Spleen (tissue), 11 donors: Measurements from ENCODE around the gene PCSK1. TPM values are rescaled to one million over a fixed set of nuclear protein-coding genes. Genes with fewer than 3 reads are reported as not detected.
"Not testable (repeated sequence)": the region's sequence is repeated elsewhere in the genome, so short reads cannot be mapped to it uniquely, and the experiment has no call there.

ENCODE experiments used
- DNase-seq: peaks from one replicate; pipeline ENCODE4 v3.0.0-alpha.2; 2020
- H3K27ac ChIP-seq, 8 donors: fragments of 200-600 bp; sonication (generic) in 7 of 8; 1 replicate in 4 of 8; 2 replicates in 4 of 8; pipeline versions ENCODE4 v1.5.0 to v1.8.0; 2016 to 2021; ENCODE audit warnings: inconsistent platforms in 4 of 8, mild to moderate bottlenecking in 4 of 8, moderate library complexity in 1 of 8
- H3K27me3 ChIP-seq, 7 donors: fragments of 200-600 bp; sonication (generic) in 6 of 7; replicated peaks in 1 of 7; 1 replicate in 4 of 7; 2 replicates in 3 of 7; pipeline versions ENCODE4 v1.5.0 to v1.8.0; 2016 to 2021; ENCODE audit warnings: inconsistent platforms in 3 of 7, mild to moderate bottlenecking in 1 of 7
- H3K36me3 ChIP-seq, 6 donors: fragments of 200-600 bp; sonication (generic) in 5 of 6; 1 replicate in 4 of 6; 2 replicates in 2 of 6; pipeline versions ENCODE4 v1.5.0 to v1.8.0; 2016 to 2021; ENCODE audit warnings: inconsistent platforms in 2 of 6
- H3K4me1 ChIP-seq, 6 donors: fragments of 200-600 bp; sonication (generic) in 5 of 6; 1 replicate in 3 of 6; 2 replicates in 3 of 6; pipeline versions ENCODE4 v1.5.0 to v1.8.0; 2016 to 2021; ENCODE audit warnings: inconsistent platforms in 3 of 6
- H3K4me3 ChIP-seq, 8 donors: fragments of 200-600 bp; sonication (generic) in 7 of 8; 1 replicate in 4 of 8; 2 replicates in 4 of 8; pipeline versions ENCODE4 v1.5.0 to v1.8.0; 2016 to 2021; ENCODE audit warnings: inconsistent platforms in 4 of 8, mild to moderate bottlenecking in 4 of 8, moderate library complexity in 2 of 8
- H3K9me3 ChIP-seq, 8 donors: fragments of 200-600 bp; sonication (generic) in 7 of 8; 1 replicate in 4 of 8; 2 replicates in 4 of 8; pipeline versions ENCODE4 v1.5.0 to v1.8.0; 2016 to 2021; ENCODE audit warnings: inconsistent platforms in 4 of 8
- POLR2A ChIP-seq, 3 donors: fragments of 450-650 bp; IDR thresholded peaks; one replicate each; pipeline ENCODE4 v1.5.1; 2017; ENCODE audit warnings: antibody characterized with exemption in 3 of 3, mild to moderate bottlenecking in 1 of 3
- POLR2AphosphoS5 ChIP-seq, 3 donors: sonication (generic); formaldehyde crosslinking; IDR thresholded peaks; one replicate each; pipeline ENCODE4 v1.5.1; 2017; ENCODE audit warnings: antibody characterized with exemption in 3 of 3
- WGBS, 5 donors: extraction: QIAGEN DNeasy Blood & Tissue Kit in 3 of 5; methylation state at CpG; one replicate each; pipeline versions ENCODE4 v1.1.5 to v1.1.7; 2013 to 2018; 5-methylcytosine and 5-hydroxymethylcytosine counted together
- intact Hi-C: fragments of 100-400 bp; cut with DNase I; formaldehyde crosslinking; loops from one replicate; pipeline ENCODE4 v1.15.0; 2023; ENCODE audit warnings: low total_unique reads
- polyA plus RNA-seq, 3 donors: library from polyadenylated mRNA; stranded (reverse); fragments of 200-250 nt; gene quantifications; one replicate each; pipeline ENCODE4 v1.2.1, GENCODE V29; 2013
- total RNA-seq, 7 donors: library from RNA; depleted of rRNA in 3 of 7; stranded (reverse); fragments of >200 nt in 3 of 7; fragmentation: NEBNext Ultra II Directional in 4 of 7; extraction: Animal tissue kit (Norgen Biotek cat#: 25700) in 4 of 7; gene quantifications; one replicate each; pipeline versions ENCODE4 v1.1.0 to v1.2.1, GENCODE V29; 2016 to 2021
- TF ChIP-seq, protein P1 (sequence below), 11 experiments: fragments of 200-600 bp in 7 of 11; fragments of 450-650 bp in 4 of 11; sonication (generic) in 4 of 11; IDR thresholded peaks in 8 of 11; conservative IDR thresholded peaks in 3 of 11; 1 replicate in 7 of 11; 2 replicates in 4 of 11; pipeline versions ENCODE4 v1.4.0 to v1.8.0; 2016 to 2021; ENCODE audit warnings: antibody characterized with exemption in 11 of 11, inconsistent platforms in 4 of 11, mild to moderate bottlenecking in 1 of 11
- donor health status: healthy with polysubstance abuse.
- donor health status: DM: no; HTN: no; CAD: no; lungs with moderate emphysema.
- donor health status: DM: no; HTN: no; CAD: no.
- donor health status: Bipolar disorder and iron deficiency.
- donor health status: healthy.
- donor health status: DM: no; HTN: no; CAD: no.
- donor health status: DM: yes; HTN: yes; CAD: no.

Gene PCSK1
- total and polyA plus RNA-seq, 10 donors, result 0.04 to 0.72 (median 0.23) TPM; not detected in 2

DNA sequence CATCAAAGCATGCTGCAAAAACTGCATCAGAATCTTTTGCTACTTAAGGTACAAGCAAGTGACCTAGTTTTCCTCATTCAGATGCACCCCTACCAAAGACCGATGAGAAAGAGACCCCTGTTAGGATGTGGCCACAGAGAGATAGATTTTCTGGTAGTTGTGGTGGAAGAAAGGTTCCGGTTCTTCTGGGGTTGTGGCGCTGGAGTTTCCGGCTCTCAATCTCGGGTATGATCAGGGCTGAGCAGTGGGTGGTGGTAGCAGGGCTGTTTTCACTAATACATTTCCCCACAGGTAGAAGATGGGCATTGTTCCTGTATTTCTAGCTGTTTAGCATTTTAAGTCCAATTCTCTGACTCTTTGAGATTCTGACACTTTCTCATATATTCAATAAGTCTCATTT lies 58.4 kb downstream of the PCSK1 start:
- 77 to 89% (median 86%) methylated on average over 5 of the region's 5 CpGs for WGBS, 5 donors
- Histone ChIP-seq H3K27ac (no peak overlapping the region), H3K27me3 (no peaks in the 10 kb centered on the region), H3K9me3 (no peaks in the 10 kb centered on the region), H3K4me1 (no peaks in the 10 kb centered on the region), H3K36me3 (no peaks in the 10 kb centered on the region), H3K4me3 (no peak overlapping the region)
- no peak for TF ChIP-seq POLR2AphosphoS5 (IDR thresholded peaks at IDR 0.05)
- no peak for TF ChIP-seq POLR2A (IDR thresholded peaks at IDR 0.05)
- TF ChIP-seq, protein P1, sequence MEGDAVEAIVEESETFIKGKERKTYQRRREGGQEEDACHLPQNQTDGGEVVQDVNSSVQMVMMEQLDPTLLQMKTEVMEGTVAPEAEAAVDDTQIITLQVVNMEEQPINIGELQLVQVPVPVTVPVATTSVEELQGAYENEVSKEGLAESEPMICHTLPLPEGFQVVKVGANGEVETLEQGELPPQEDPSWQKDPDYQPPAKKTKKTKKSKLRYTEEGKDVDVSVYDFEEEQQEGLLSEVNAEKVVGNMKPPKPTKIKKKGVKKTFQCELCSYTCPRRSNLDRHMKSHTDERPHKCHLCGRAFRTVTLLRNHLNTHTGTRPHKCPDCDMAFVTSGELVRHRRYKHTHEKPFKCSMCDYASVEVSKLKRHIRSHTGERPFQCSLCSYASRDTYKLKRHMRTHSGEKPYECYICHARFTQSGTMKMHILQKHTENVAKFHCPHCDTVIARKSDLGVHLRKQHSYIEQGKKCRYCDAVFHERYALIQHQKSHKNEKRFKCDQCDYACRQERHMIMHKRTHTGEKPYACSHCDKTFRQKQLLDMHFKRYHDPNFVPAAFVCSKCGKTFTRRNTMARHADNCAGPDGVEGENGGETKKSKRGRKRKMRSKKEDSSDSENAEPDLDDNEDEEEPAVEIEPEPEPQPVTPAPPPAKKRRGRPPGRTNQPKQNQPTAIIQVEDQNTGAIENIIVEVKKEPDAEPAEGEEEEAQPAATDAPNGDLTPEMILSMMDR (IDR thresholded peaks at IDR 0.05 in 8 of 11, conservative IDR thresholded peaks at IDR 0.05 in 3 of 11), result no peak
- intact Hi-C loops, result no loop called here
- DNase-seq, result no peak

DNA sequence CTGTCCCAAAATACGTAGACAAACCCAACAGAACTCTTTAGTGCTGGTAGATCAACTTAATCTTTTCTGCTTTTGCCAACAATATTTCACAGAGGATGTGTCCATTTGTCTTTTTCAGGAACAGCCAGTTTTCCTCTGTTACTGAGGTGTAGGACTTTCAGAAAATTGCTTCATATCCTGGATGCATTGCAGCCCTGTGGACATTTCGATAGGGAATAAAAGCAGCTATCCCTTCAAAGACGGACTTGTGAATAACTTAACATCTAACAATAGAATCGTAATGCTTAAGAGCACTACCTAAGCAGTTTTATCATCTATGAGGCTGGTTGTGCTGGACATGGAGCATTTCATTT lies 59.7 kb downstream of the PCSK1 start:
- Histone ChIP-seq H3K36me3 (no peaks in the 10 kb centered on the region), H3K27ac (no peak overlapping the region), H3K9me3 (no peaks in the 10 kb centered on the region), H3K4me1 (no peaks in the 10 kb centered on the region), H3K4me3 (no peak overlapping the region), H3K27me3 (no peaks in the 10 kb centered on the region)
- no peak for TF ChIP-seq POLR2A (IDR thresholded peaks at IDR 0.05)
- no peak for TF ChIP-seq POLR2AphosphoS5 (IDR thresholded peaks at IDR 0.05)
- TF ChIP-seq, protein P1 (IDR thresholded peaks at IDR 0.05 in 8 of 11, conservative IDR thresholded peaks at IDR 0.05 in 3 of 11), result no peak
- DNase-seq, result no peak
- 81 to 88% (median 85%) methylated on average over 4 of the region's 4 CpGs for WGBS, 5 donors
- intact Hi-C loops, result no loop called here

DNA sequence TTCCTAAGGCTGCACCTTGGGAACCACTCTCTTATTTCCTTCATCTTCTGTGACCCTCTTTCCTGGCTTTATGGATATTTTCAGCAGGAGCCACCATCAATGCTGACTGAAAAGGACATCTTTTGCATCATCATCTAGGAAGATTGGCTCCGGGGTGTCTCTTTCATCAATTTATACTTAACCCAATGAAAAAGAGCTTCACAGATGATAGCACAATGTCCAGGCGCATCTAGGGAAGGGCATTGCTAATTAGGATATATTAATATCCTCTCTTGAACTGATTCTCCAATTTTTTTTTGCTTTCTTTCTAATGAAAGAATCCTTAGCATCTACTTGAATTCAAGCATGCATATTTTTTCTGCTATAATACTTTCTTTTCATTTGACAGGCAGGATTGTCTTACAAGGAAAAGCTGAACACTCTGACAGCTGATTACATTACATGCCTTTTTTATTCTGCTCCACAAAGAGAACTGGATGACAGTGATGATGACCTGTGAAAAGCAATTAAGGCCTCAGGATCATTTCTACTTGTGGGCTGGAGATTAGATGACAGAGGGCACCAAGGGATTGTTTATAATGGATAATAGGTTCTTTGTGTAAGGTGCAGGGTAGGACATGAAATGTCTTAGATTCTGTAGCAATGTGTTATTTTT lies 60.2 kb downstream of the PCSK1 start:
- no peaks in the 10 kb centered on the region for H3K27me3 ChIP-seq
- no peaks in the 10 kb centered on the region for H3K9me3 ChIP-seq
- 82 to 93% (median 88%) methylated on average over 2 of the region's 2 CpGs for WGBS, 5 donors
- H3K36me3 ChIP-seq, result no peaks in the 10 kb centered on the region
- no peak for DNase-seq
- no peak overlapping the region for H3K4me3 ChIP-seq
- H3K4me1 ChIP-seq, result no peaks in the 10 kb centered on the region
- H3K27ac ChIP-seq, result no peak overlapping the region
- TF ChIP-seq POLR2A (IDR thresholded peaks at IDR 0.05) (no peak), POLR2AphosphoS5 (IDR thresholded peaks at IDR 0.05) (no peak)
- TF ChIP-seq, protein P1 (IDR thresholded peaks at IDR 0.05 in 8 of 11, conservative IDR thresholded peaks at IDR 0.05 in 3 of 11), result no peak
- intact Hi-C loops, result no loop called here

DNA sequence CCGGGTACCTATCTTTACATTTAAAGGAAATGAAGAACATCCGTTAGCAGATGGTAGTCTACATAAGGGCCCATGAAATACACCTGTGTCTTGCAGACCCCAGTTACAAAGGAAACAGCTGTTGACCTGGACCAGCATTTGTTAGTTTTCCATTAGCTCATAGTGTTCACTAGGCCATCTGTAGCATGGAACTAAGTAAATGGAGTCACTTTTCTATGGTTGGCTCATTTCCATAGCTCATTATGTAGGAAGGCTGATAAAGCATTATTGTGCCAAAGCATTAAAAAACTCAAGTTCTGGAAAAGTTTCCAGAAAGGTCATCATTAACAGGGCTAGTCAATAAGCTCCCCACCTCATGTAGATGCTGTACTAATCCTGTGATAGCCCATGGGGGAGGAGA lies 62.1 kb downstream of the PCSK1 start:
- no peak overlapping the region for H3K4me3 ChIP-seq
- 76 to 90% (median 83%) methylated on average over 2 of the region's 2 CpGs for WGBS, 5 donors
- no peak overlapping the region for H3K27ac ChIP-seq
- no peaks in the 10 kb centered on the region for H3K4me1 ChIP-seq
- H3K36me3 ChIP-seq, result no peaks in the 10 kb centered on the region
- no peak for DNase-seq
- H3K9me3 ChIP-seq, result no peaks in the 10 kb centered on the region
- no peaks in the 10 kb centered on the region for H3K27me3 ChIP-seq
- intact Hi-C loops, result no loop called here
- TF ChIP-seq POLR2A (IDR thresholded peaks at IDR 0.05) (no peak), POLR2AphosphoS5 (IDR thresholded peaks at IDR 0.05) (no peak)
- TF ChIP-seq, protein P1 (IDR thresholded peaks at IDR 0.05 in 8 of 11, conservative IDR thresholded peaks at IDR 0.05 in 3 of 11), result no peak

DNA sequence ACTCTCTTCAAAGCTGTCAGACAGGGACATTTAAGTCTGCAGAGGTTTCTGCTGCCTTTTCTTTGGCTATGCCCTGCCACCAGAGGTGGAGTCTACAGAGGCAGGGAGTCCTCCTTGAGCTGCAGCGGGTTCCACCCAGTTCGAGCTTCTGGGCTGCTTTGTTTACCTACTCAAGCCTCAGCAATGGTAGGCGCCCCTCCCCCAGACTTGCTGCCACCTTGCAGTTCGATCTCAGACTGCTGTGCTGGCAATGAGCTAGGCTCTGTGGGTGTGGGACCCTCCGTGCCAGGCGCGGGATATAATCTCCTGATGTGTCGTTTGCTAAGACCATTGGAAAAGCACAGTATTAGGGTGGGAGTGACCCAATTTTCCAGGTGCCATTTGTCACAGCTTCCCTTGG lies 65.7 kb downstream of the PCSK1 start:
- intact Hi-C loops, H3K4me3 ChIP-seq, H3K27me3 ChIP-seq, H3K9me3 ChIP-seq, H3K4me1 ChIP-seq, DNase-seq, H3K36me3 ChIP-seq, H3K27ac ChIP-seq: not testable (repeated sequence)
- 88 to 95% (median 91%) methylated on average over 6 to 8 of the region's 8 CpGs for WGBS, 5 donors
